ENCODE results near the gene POGLUT3. TPM values are rescaled to one million over a fixed set of nuclear protein-coding genes. Genes with fewer than 3 reads are reported as not detected.

The POGLUT3 gene
- total RNA-seq, 1 donor from 2014 or later, result 39.6 TPM

- Mint-ChIP-seq H3K4me1 (peaks cover 48% of the 10 kb centered on the region), H3K4me3 (peak overlapping the region; percentile 49), H3K9me3 (no peaks in the 10 kb centered on the region), H3K27ac (peak overlapping the region; percentile 89), H3K27me3 (ENCODE audit: low read depth) (no peaks in the 10 kb centered on the region), H3K36me3 (no peaks in the 10 kb centered on the region)
- TF ChIP-seq, protein P1, sequence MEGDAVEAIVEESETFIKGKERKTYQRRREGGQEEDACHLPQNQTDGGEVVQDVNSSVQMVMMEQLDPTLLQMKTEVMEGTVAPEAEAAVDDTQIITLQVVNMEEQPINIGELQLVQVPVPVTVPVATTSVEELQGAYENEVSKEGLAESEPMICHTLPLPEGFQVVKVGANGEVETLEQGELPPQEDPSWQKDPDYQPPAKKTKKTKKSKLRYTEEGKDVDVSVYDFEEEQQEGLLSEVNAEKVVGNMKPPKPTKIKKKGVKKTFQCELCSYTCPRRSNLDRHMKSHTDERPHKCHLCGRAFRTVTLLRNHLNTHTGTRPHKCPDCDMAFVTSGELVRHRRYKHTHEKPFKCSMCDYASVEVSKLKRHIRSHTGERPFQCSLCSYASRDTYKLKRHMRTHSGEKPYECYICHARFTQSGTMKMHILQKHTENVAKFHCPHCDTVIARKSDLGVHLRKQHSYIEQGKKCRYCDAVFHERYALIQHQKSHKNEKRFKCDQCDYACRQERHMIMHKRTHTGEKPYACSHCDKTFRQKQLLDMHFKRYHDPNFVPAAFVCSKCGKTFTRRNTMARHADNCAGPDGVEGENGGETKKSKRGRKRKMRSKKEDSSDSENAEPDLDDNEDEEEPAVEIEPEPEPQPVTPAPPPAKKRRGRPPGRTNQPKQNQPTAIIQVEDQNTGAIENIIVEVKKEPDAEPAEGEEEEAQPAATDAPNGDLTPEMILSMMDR (IDR thresholded peaks at IDR 0.05; ENCODE audit: unreplicated experiment), result no peak
- DNase-seq (ENCODE audit: low spot score in 2 of 2, unreplicated experiment in 2 of 2), result no peak
Observed at GRCh38 chr11:108500169-108500568, 2.0 kb upstream of the POGLUT3 start.

GRCh38 chr11:108498816-108499408 lies 728 bp upstream of the POGLUT3 start:
- H3K36me3 Mint-ChIP-seq, result peaks cover 2% of the 10 kb centered on the region
- H3K27ac Mint-ChIP-seq, result peak overlapping the region; percentile 91
- H3K9me3 Mint-ChIP-seq, result no peaks in the 10 kb centered on the region
- DNase-seq (ENCODE audit: low spot score in 2 of 2, unreplicated experiment in 2 of 2), result no peak
- TF ChIP-seq, protein P1 (IDR thresholded peaks at IDR 0.05; ENCODE audit: unreplicated experiment), result no peak
- no peaks in the 10 kb centered on the region for H3K27me3 Mint-ChIP-seq (ENCODE audit: low read depth)
- peak overlapping the region; percentile 75 for H3K4me3 Mint-ChIP-seq
- H3K4me1 Mint-ChIP-seq, result peaks cover 53% of the 10 kb centered on the region

DNA sequence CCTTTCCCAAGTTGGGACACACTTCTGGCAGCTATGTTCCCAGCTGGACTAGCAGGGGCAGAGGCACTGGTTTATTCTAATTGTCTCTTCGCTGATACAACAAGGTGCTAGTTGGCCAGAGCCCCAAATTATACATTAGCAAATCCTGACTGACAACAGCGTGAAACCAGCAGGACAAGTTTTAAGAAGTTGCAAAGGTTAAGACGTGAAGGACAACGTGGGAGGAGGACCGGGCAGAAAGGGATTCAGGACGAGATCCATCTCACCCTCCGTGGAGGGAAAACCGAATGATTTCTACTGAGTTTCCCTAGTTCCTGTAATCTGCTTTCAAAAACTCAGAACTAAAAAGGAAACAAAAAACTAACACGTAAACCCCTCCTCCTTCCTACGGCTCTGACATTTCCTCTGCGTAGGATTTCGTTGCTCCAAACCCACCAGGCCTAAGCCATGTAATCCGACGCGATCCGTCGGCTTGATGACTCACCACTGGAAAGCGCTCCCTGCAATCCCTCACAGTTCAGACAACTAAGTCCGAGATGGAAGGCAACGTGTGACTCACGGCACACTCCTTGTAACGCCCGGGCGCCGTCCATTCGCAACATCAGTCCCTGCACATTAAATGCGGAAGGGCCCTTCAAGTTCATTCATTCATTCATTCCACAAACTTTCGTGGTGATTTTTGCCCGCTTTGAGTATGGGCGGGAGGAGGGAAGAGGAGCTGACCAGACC lies 703 bp downstream of the POGLUT3 start:
- H3K36me3 Mint-ChIP-seq, result peaks cover 2% of the 10 kb centered on the region
- H3K27me3 Mint-ChIP-seq (ENCODE audit: low read depth), result no peaks in the 10 kb centered on the region
- no peaks in the 10 kb centered on the region for H3K9me3 Mint-ChIP-seq
- DNase-seq (ENCODE audit: low spot score in 2 of 2, unreplicated experiment in 2 of 2), result peak; percentile 51 to 79
- H3K4me3 Mint-ChIP-seq, result peak overlapping the region; percentile 92
- H3K4me1 Mint-ChIP-seq, result peaks cover 53% of the 10 kb centered on the region
- TF ChIP-seq, protein P1 (IDR thresholded peaks at IDR 0.05; ENCODE audit: unreplicated experiment), result no peak
- H3K27ac Mint-ChIP-seq, result peak overlapping the region; percentile 99

DNA sequence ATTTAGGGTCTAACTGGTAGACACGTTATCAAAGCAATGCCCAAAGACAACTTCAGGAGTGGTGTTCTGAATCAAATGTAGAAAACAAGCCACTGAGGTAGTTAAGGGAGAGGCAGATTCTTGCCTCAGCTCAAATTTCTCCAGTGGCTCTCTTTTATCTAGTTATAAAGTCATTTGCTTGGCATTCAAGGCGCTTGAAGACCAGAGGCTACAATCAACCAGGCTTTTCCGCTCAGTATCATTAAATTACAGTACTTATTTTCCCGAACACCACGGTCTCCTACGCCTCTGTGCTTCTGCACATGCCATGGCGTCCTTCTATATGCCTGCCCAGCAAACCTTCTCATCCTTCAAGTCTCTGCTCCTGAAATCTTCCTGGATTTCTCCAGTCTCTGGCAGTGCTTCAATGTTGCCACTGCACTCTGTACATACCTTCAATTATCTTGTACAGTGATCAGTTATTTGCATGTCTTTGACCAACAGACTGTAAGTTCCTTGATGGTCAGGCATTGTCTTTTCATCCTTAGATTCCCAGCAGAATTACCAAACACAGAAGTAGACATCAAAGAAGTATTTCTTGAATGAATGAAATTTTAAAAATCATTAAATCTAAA lies 1.4 kb downstream of the POGLUT3 start:
- Mint-ChIP-seq H3K4me3 (peak overlapping the region; percentile 92), H3K36me3 (peaks cover 2% of the 10 kb centered on the region), H3K4me1 (peaks cover 54% of the 10 kb centered on the region), H3K9me3 (no peaks in the 10 kb centered on the region), H3K27me3 (ENCODE audit: low read depth) (no peaks in the 10 kb centered on the region), H3K27ac (peak overlapping the region; percentile 99)
- no peak for DNase-seq (ENCODE audit: low spot score in 2 of 2, unreplicated experiment in 2 of 2)
- TF ChIP-seq, protein P1 (IDR thresholded peaks at IDR 0.05; ENCODE audit: unreplicated experiment), result no peak

DNA sequence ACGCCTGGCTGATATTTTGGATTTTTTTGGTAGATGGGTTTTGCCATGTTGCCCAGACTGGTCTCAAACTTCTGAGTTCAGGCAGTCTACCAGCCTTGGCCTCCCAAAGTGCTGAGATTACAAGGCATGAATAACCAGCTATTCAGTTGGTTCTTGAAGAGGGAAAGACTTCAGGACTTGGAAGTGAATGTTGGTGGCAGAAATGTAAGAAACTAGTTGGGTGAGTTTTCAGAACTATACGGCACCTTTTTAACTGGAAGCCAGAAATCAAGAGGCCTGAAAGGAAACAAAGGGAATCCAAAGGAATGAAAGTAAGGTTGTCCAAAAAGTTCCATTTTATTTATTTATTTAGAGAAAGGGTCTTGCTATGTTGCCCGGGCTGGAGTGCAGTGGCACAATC lies 2.9 kb downstream of the POGLUT3 start:
- no peak for DNase-seq (ENCODE audit: low spot score in 2 of 2, unreplicated experiment in 2 of 2)
- Mint-ChIP-seq H3K36me3 (peaks cover 6% of the 10 kb centered on the region), H3K4me1 (peaks cover 42% of the 10 kb centered on the region), H3K27me3 (ENCODE audit: low read depth) (no peaks in the 10 kb centered on the region), H3K4me3 (no peak overlapping the region), H3K27ac (peak overlapping the region; percentile 44), H3K9me3 (no peaks in the 10 kb centered on the region)
- TF ChIP-seq, protein P1 (IDR thresholded peaks at IDR 0.05; ENCODE audit: unreplicated experiment), result no peak
